GM11168 (cell line): ENCODE data around the gene KLHL33.

ENCODE experiments used
- in situ Hi-C: fragments of 300-500 bp; cut with MboI; formaldehyde crosslinking; loops from one replicate; pipeline ENCODE4 v1.12.0; 2022; ENCODE audit warnings: low sequenced_read_pairs; ENCODE audit not compliant: unreplicated experiment

KLHL33 gene

GRCh38 chr14:20381341-20381740, 54.6 kb downstream of the KLHL33 start:
- in situ Hi-C loops: no loop called here

GRCh38 chr14:20380681-20381080, 55.3 kb downstream of the KLHL33 start:
- in situ Hi-C loops: no loop called here

GRCh38 chr14:20379743-20380142, 56.2 kb downstream of the KLHL33 start:
- in situ Hi-C loops: no loop called here

GRCh38 chr14:20377171-20377570, 58.8 kb downstream of the KLHL33 start:
- in situ Hi-C loops: no loop called here

GRCh38 chr14:20376071-20376588, 59.8 kb downstream of the KLHL33 start:
- in situ Hi-C loops: no loop called here
